WI38 (cell line): ENCODE data around the gene LBH.

ENCODE experiments used
- H3K4me3 ChIP-seq: 2 replicates; pipeline ENCODE4 v1.5.1; 2011; ENCODE audit warnings: low read depth, mild to moderate bottlenecking, control low read depth, low read length
- CTCF ChIP-seq: IDR thresholded peaks from 2 replicates; pipeline ENCODE4 v1.5.1; 2012; ENCODE audit warnings: low read depth, mild to moderate bottlenecking, control low read depth, low read length

Gene LBH

GRCh38 chr2:30204281-30204680 is 27.1 kb upstream of the LBH start:
- no peak overlapping the region for H3K4me3 ChIP-seq
- TF ChIP-seq CTCF: no peak

- TF ChIP-seq CTCF: no peak
- H3K4me3 ChIP-seq: no peak overlapping the region
These were observed 25.9 kb upstream of the LBH start for GRCh38 chr2:30205456-30205855.

- no peak for TF ChIP-seq CTCF
These were observed 24.6 kb upstream of the LBH start for GRCh38 chr2:30206461-30207430.

GRCh38 chr2:30208453-30208852 is 22.9 kb upstream of the LBH start:
- H3K4me3 ChIP-seq: no peak overlapping the region
- TF ChIP-seq CTCF: peak; percentile 73

More at GRCh38 chr2:30206461-30207430, 24.6 kb upstream of the LBH start:
- H3K4me3 ChIP-seq: no peak overlapping the region

GRCh38 chr2:30209227-30209626 is 22.1 kb upstream of the LBH start:
- no peak overlapping the region for H3K4me3 ChIP-seq
- no peak for TF ChIP-seq CTCF

GRCh38 chr2:30213326-30213725 is 18.0 kb upstream of the LBH start:
- no peak overlapping the region for H3K4me3 ChIP-seq
- no peak for TF ChIP-seq CTCF

GRCh38 chr2:30213907-30214463 is 17.3 kb upstream of the LBH start:
- H3K4me3 ChIP-seq: no peak overlapping the region
- TF ChIP-seq CTCF: no peak
